ENCODE results near the gene PPFIA3. TPM values are rescaled to one million over a fixed set of nuclear protein-coding genes. Genes with fewer than 3 reads are reported as not detected.

Gene PPFIA3
- total and polyA plus RNA-seq, 2 of the 4 experiments (the other 2 are of a cell fraction), result 0.90 to 2.4 TPM

DNA sequence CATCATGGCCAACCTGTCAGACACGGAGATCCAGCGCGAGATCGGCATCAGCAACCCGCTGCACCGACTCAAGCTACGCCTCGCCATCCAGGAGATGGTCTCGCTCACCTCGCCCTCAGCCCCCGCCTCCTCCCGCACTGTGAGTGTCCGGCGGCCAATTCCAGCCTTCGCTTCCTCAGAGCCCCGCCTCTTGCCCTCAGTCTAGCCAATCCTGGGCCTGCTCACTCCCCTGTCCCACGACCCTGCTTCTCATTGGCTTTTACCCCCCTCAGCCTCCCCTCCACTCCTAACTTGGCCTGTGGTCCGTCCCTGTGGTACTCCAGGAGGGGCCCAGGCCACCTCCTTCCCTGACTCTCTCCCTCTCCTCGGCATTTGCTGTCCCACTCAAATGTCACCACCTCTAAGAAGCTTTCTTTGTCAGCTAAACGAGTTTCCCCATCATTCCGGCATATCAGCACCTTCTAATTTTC is 23.6 kb downstream of the PPFIA3 start:
- H2AK9ac ChIP-seq (replicated peaks; ENCODE audit: low read depth, low read length, poor library complexity), result no peak overlapping the region
- ChIA-PET CTCF (interaction anchor here (0.7 to 1.2 kb wide), 2 partner anchors 45 to 151 kb away, joined by 5 read pairs; no protein-coding TSS in a partner anchor), POLR2A (ENCODE audit: unreplicated experiment) (interaction anchor here (0.6 kb wide), 1 partner anchor 45 kb away, joined by 3 read pairs; no protein-coding TSS in a partner anchor)
- peak overlapping the region; percentile 44; the same call in 1 of the 2 replicates for H3K27ac ChIP-seq (ENCODE audit: insufficient read depth, low read length)
- peak overlapping the region; percentile 78 for H3K4ac ChIP-seq (ENCODE audit: low read depth, low read length)
- no TSS peak for BruUV-seq (replicated peaks)
- no peak overlapping the region for H3K18ac ChIP-seq (ENCODE audit: low read depth, low read length)
- no peak overlapping the region for H2BK15ac ChIP-seq (ENCODE audit: low read depth, low read length)
- no peak overlapping the region for H3K56ac ChIP-seq (ENCODE audit: extremely low read depth, insufficient read depth, low read length)
- H3K4me1 ChIP-seq (ENCODE audit: control insufficient read depth, insufficient read depth, low read length), result peaks cover 7% of the 10 kb centered on the region
- dilution Hi-C loops (cut with HindIII; ENCODE audit: low sequenced_read_pairs, unreplicated experiment), result no loop called here
- WGBS, 2 experiments (ENCODE audit: extremely low coverage in 2 of 2, insufficient read length in 1 of 2), result 3% methylated on average over 16 of the region's 21 CpGs; no CpG with 5 or more reads in 1 of the 2 experiments
- no peak overlapping the region for H4K91ac ChIP-seq (ENCODE audit: insufficient read depth, low read depth, low read length)
- peak overlapping the region; percentile 20 for H2BK5ac ChIP-seq (ENCODE audit: low read depth, low read length, poor library complexity, severe bottlenecking)
- H3K27me3 ChIP-seq (ENCODE audit: control insufficient read depth, insufficient read depth, low read length), result no peaks in the 10 kb centered on the region
- H2BK120ac ChIP-seq (ENCODE audit: low read depth, low read length), result peak overlapping the region; percentile 25; the same call in 1 of the 2 replicates
- H3K9me3 ChIP-seq (ENCODE audit: control insufficient read depth, insufficient read depth, low read length), result no peaks in the 10 kb centered on the region
- H3K9me1 ChIP-seq (ENCODE audit: insufficient read depth, low read length), result no peaks in the 10 kb centered on the region
- intact Hi-C loops (cut with micrococcal nuclease), result no loop called here
- peak overlapping the region; percentile 98 for H2AFZ ChIP-seq (replicated peaks; ENCODE audit: low read length, poor library complexity)
- H3K79me1 ChIP-seq (ENCODE audit: low read depth in 1 of 2, low read length in 2 of 2), result no peaks in the 10 kb centered on the region
- H4K8ac ChIP-seq (ENCODE audit: low read depth in 2 of 2, low read length in 2 of 2), result peak overlapping the region; percentile 85 to 92
- H4K20me1 ChIP-seq (ENCODE audit: insufficient read depth, low read length), result no peaks in the 10 kb centered on the region
- peak; percentile 89 for DNase-seq
- H2BK20ac ChIP-seq (ENCODE audit: low read depth, low read length), result no peak overlapping the region
- H2AK5ac ChIP-seq (ENCODE audit: low read depth, low read length), result no peak overlapping the region; the same call in 1 of the 2 replicates
- H3K14ac ChIP-seq (replicated peaks; ENCODE audit: low read depth, low read length), result peak overlapping the region; percentile 90
- peak overlapping the region; percentile 95 for H3K4me2 ChIP-seq (ENCODE audit: low read depth, low read length)
- peak overlapping the region; percentile 84 for H4K5ac ChIP-seq (ENCODE audit: low read depth, low read length)
- TF ChIP-seq NFE2L2 (IDR thresholded peaks at IDR 0.05; ENCODE audit: low read depth, low read length) (no peak), MAZ (IDR thresholded peaks at IDR 0.05; ENCODE audit: borderline replicate concordance, low read depth, low read length) (peak; percentile 89; the same call in 1 of the 2 replicates)
- peak overlapping the region; percentile 76 for H3K9ac ChIP-seq (ENCODE audit: low read depth, low read length)
- in situ Hi-C loops (cut with MboI; ENCODE audit: low sequenced_read_pairs), result no loop called here
- H3K4me3 ChIP-seq (ENCODE audit: insufficient read depth, low read depth, low read length), result peak overlapping the region; percentile 85
- ATAC-seq (ENCODE audit: low read depth), result peak; percentile 98
- H3K36me3 ChIP-seq (ENCODE audit: control insufficient read depth, insufficient read depth, low read length), result no peaks in the 10 kb centered on the region
- peak overlapping the region; percentile 80; the same call in 1 of the 2 replicates for H3K23ac ChIP-seq (ENCODE audit: low read depth, low read length)
